CD4-positive, alpha-beta T cell (primary cell): Measurements from ENCODE around the gene GJB3. TPM values are rescaled to one million over a fixed set of nuclear protein-coding genes. Genes with fewer than 3 reads are reported as not detected.

ENCODE experiments used
- ATAC-seq: fragments of 200-7000 bp; cut with Tn5 transposase; one replicate; pipeline ENCODE4 v1.10.0; 2022; ENCODE audit warnings: mild to moderate bottlenecking; ENCODE audit not compliant: poor library complexity
- CTCF ChIA-PET: fragments of 350-600 bp; sonication (Branson Sonifier 250); formaldehyde crosslinking; loops from one replicate; lab custom pipeline; 2021; ENCODE audit warnings: antibody characterized with exemption, inconsistent platforms; lab: Charles Lee
- POLR2A ChIA-PET: fragments of 350-600 bp; sonication (Branson Sonifier 250); formaldehyde crosslinking; loops from one replicate; lab custom pipeline; 2021; ENCODE audit warnings: antibody characterized with exemption, inconsistent platforms; lab: Charles Lee
- DNase-seq, 14 experiments: peaks; one replicate each; pipeline ENCODE4 v3.0.0-alpha.2; 2013 to 2020; ENCODE audit warnings: mixed read lengths in 2 of 14
- H3K27ac ChIP-seq, 2 donors: one replicate each; pipeline versions ENCODE4 v1.5.1 to v1.7.0; 2013; ENCODE audit warnings: low read length in 2 of 2, low read depth in 1 of 2, mild to moderate bottlenecking in 1 of 2
- H3K27me3 ChIP-seq, 2 experiments: 1 replicate in 1 of 2; 2 replicates in 1 of 2; pipeline versions ENCODE4 v1.6.1 to v1.7.0; 2013; ENCODE audit warnings: low read length in 2 of 2, control low read depth in 1 of 2, mild to moderate bottlenecking in 1 of 2, moderate library complexity in 1 of 2; ENCODE audit not compliant: insufficient read depth in 2 of 2, control insufficient read depth in 1 of 2
- H3K36me3 ChIP-seq: one replicate; pipeline ENCODE4 v1.6.1; 2013; ENCODE audit warnings: low read length, control low read depth; ENCODE audit not compliant: insufficient read depth
- H3K4me1 ChIP-seq: one replicate; pipeline ENCODE4 v1.6.1; 2013; ENCODE audit warnings: low read length, control low read depth; ENCODE audit not compliant: insufficient read depth
- H3K4me3 ChIP-seq: one replicate; pipeline ENCODE4 v1.5.1; 2013; ENCODE audit warnings: mild to moderate bottlenecking, low read length, moderate library complexity
- H3K9me3 ChIP-seq, 2 experiments: 1 replicate in 1 of 2; 2 replicates in 1 of 2; pipeline versions ENCODE4 v1.6.1 to v1.7.0; 2013; ENCODE audit warnings: low read length in 2 of 2, mild to moderate bottlenecking in 2 of 2, control low read depth in 1 of 2, moderate library complexity in 1 of 2; ENCODE audit not compliant: control insufficient read depth in 1 of 2, insufficient read depth in 1 of 2
- H3K27ac Mint-ChIP-seq: one replicate; pipeline ENCODE4 v1.8.0; 2020; ENCODE audit warnings: mixed read lengths
- H3K27me3 Mint-ChIP-seq: one replicate; pipeline ENCODE4 v1.8.0; 2021; ENCODE audit warnings: mixed read lengths
- H3K36me3 Mint-ChIP-seq: one replicate; pipeline ENCODE4 v1.8.0; 2021; ENCODE audit warnings: low read depth, mixed read lengths
- H3K4me1 Mint-ChIP-seq: one replicate; pipeline ENCODE4 v1.8.0; 2021; ENCODE audit warnings: low read depth, mixed read lengths
- H3K4me3 Mint-ChIP-seq: one replicate; pipeline ENCODE4 v1.8.0; 2020; ENCODE audit warnings: mild to moderate bottlenecking, mixed read lengths
- H3K9me3 Mint-ChIP-seq: one replicate; pipeline ENCODE4 v1.8.0; 2020; ENCODE audit warnings: mixed read lengths
- intact Hi-C, 2 experiments: fragments of 100-400 bp; cut with DNase I in 1 of 2; cut with micrococcal nuclease in 1 of 2; formaldehyde crosslinking; loops; one replicate each; pipeline versions ENCODE4 v1.15.1 to v1.9.0; 2023 to 2025; cut with DNase I, micrococcal nuclease
- total RNA-seq, 174 experiments: library from RNA in 2 of 174; stranded (reverse) in 2 of 174; gene quantifications; one replicate each; pipeline ENCODE4 v1.2.3 and lab custom pipeline; 2021 to 2026
- TF ChIP-seq, protein P1 (sequence below): fragments of 200-600 bp; IDR thresholded peaks from one replicate; pipeline ENCODE4 v1.8.0; 2022; ENCODE audit warnings: antibody characterized with exemption, mild to moderate bottlenecking

The GJB3 gene
- total RNA-seq, 2 experiments from 2014 or later = not detected

DNA sequence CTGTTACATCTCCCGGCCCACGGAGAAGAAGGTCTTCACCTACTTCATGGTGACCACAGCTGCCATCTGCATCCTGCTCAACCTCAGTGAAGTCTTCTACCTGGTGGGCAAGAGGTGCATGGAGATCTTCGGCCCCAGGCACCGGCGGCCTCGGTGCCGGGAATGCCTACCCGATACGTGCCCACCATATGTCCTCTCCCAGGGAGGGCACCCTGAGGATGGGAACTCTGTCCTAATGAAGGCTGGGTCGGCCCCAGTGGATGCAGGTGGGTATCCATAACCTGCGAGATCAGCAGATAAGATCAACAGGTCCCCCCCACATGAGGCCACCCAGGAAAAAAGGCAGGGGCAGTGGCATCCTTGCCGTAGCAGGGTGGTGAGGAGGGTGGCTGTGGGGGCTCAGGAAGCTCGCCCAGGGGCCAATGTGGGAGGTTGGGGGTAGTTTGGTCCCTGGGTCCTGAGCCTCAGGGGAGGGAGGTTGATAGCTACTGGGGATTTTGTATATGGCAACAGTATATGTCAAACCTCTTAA lies 19.2 kb upstream of the GJB3 start:
- Mint-ChIP-seq H3K27ac (no peak overlapping the region), H3K4me1 (no peaks in the 10 kb centered on the region), H3K9me3 (no peaks in the 10 kb centered on the region), H3K4me3 (no peak overlapping the region), H3K27me3 (peaks cover 27% of the 10 kb centered on the region), H3K36me3 (no peaks in the 10 kb centered on the region)
- Histone ChIP-seq H3K27ac (no peak overlapping the region), H3K9me3 (peaks cover 0 to 11% of the 10 kb centered on the region in 2 experiments), H3K4me1 (no peaks in the 10 kb centered on the region), H3K4me3 (no peak overlapping the region), H3K36me3 (no peaks in the 10 kb centered on the region), H3K27me3 (peaks cover 0 to 8% of the 10 kb centered on the region in 2 experiments)
- ChIA-PET POLR2A (no interaction called here), CTCF (no interaction called here)
- ATAC-seq = no peak
- TF ChIP-seq, protein P1, sequence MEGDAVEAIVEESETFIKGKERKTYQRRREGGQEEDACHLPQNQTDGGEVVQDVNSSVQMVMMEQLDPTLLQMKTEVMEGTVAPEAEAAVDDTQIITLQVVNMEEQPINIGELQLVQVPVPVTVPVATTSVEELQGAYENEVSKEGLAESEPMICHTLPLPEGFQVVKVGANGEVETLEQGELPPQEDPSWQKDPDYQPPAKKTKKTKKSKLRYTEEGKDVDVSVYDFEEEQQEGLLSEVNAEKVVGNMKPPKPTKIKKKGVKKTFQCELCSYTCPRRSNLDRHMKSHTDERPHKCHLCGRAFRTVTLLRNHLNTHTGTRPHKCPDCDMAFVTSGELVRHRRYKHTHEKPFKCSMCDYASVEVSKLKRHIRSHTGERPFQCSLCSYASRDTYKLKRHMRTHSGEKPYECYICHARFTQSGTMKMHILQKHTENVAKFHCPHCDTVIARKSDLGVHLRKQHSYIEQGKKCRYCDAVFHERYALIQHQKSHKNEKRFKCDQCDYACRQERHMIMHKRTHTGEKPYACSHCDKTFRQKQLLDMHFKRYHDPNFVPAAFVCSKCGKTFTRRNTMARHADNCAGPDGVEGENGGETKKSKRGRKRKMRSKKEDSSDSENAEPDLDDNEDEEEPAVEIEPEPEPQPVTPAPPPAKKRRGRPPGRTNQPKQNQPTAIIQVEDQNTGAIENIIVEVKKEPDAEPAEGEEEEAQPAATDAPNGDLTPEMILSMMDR = no peak
- no peak for DNase-seq
- intact Hi-C loops = no loop called here

DNA sequence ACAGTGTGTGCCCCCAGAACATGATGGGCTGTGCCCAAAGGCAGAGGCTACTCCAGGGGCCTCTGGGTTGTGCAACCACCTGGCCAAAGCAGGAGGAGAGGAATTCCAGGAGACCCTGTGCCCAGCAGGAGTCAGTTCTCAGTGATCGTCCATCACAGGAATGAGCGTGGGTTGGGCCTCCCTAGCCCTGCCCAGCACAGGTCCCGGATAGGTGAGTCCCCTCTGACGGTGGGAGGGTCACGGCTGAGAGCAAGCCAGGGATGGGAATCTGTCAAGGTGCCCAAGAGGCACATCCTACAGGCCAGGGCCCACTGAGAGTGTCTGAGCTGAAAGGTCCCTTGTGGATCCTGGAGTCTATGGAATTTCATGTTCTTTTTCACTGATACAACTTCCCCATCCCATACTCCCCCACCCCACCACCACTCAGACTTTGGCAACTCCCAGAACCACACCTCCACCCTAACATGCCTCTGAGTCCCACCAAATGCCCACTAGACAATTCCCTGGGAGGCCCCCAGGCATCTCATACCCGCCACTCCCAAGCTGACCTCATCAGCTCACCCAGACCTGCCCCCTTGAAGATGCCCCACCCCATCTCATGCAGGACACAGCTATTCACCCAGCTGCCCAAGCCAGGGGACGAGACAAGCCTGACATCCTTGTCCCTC lies 18.4 kb upstream of the GJB3 start:
- POLR2A ChIA-PET = no interaction called here
- Histone ChIP-seq H3K4me3 (no peak overlapping the region), H3K27me3 (peaks cover 4 to 8% of the 10 kb centered on the region in 2 experiments), H3K4me1 (no peaks in the 10 kb centered on the region), H3K36me3 (no peaks in the 10 kb centered on the region), H3K9me3 (peaks cover 0 to 11% of the 10 kb centered on the region in 2 experiments), H3K27ac (no peak overlapping the region)
- no peak overlapping the region for H3K27ac Mint-ChIP-seq
- no peaks in the 10 kb centered on the region for H3K9me3 Mint-ChIP-seq
- intact Hi-C loops = no loop called here
- TF ChIP-seq, protein P1 = no peak
- ATAC-seq (no peak), DNase-seq (no peak)
- H3K4me3 Mint-ChIP-seq = no peak overlapping the region
- no peaks in the 10 kb centered on the region for H3K4me1 Mint-ChIP-seq
- no peaks in the 10 kb centered on the region for H3K36me3 Mint-ChIP-seq
- peaks cover 23% of the 10 kb centered on the region for H3K27me3 Mint-ChIP-seq
- CTCF ChIA-PET = no interaction called here

DNA sequence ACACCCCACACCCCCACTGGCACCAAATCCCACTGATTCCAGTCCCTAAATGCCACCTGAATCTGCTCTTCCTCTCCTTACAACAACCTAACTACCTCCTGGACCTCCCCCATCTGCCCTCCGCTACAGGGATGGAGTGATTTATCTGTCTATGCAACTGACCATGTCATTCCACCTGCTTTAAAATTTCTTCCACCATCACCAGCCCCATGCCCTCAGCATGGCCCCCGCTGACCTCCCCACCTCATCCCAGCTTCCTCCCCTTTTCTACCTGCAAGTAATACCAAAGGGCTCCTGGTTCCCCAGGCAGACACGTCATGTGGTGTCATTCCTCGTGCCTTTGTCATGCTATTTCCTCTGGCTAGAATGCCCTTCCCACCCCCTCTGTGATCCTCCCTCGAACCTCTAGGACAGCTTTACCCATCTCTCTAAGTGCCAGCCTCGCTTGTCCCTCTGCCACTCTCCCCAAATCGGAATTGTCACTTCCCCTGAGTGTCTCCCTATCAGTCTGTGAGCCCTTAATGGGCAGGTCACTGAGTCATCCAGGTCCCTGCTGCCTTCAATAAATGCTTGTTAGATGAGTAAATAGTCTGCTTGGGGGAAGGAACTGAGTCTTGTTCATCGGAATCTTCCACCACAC lies 17.8 kb upstream of the GJB3 start:
- Mint-ChIP-seq H3K36me3 (no peaks in the 10 kb centered on the region), H3K27ac (no peak overlapping the region), H3K4me3 (no peak overlapping the region), H3K4me1 (no peaks in the 10 kb centered on the region), H3K9me3 (no peaks in the 10 kb centered on the region), H3K27me3 (peaks cover 20% of the 10 kb centered on the region)
- CTCF ChIA-PET = no interaction called here
- H3K9me3 ChIP-seq = peaks cover 0 to 11% of the 10 kb centered on the region in 2 experiments
- POLR2A ChIA-PET = no interaction called here
- ATAC-seq (no peak), DNase-seq (no peak)
- no peak overlapping the region for H3K4me3 ChIP-seq
- H3K27ac ChIP-seq = no peak overlapping the region
- H3K36me3 ChIP-seq = no peaks in the 10 kb centered on the region
- H3K4me1 ChIP-seq = no peaks in the 10 kb centered on the region
- H3K27me3 ChIP-seq = peaks cover 5 to 8% of the 10 kb centered on the region in 2 experiments
- TF ChIP-seq, protein P1 = no peak
- intact Hi-C loops = no loop called here
